Sigmoid colon (tissue), 7 donors: ENCODE results near the gene PLEKHN1. TPM values are rescaled to one million over a fixed set of nuclear protein-coding genes. Genes with fewer than 3 reads are reported as not detected.

Experiments
- DNase-seq: peaks from one replicate; pipeline ENCODE4 v3.0.0-alpha.2; 2019
- H3K27ac ChIP-seq, 4 donors: fragments of 200-600 bp; sonication (generic); one replicate each; pipeline ENCODE4 v1.5.1; 2016 to 2019; ENCODE audit warnings: mild to moderate bottlenecking in 1 of 4
- H3K27me3 ChIP-seq, 3 donors: fragments of 200-600 bp; sonication (generic); one replicate each; pipeline ENCODE4 v1.5.1; 2019; ENCODE audit warnings: mild to moderate bottlenecking in 1 of 3
- H3K36me3 ChIP-seq, 4 donors: fragments of 200-600 bp; sonication (generic); one replicate each; pipeline ENCODE4 v1.5.1; 2016 to 2019
- H3K4me1 ChIP-seq, 4 donors: fragments of 200-600 bp; sonication (generic); one replicate each; pipeline ENCODE4 v1.5.1; 2017 to 2019
- H3K4me3 ChIP-seq, 4 donors: fragments of 200-600 bp; sonication (generic); one replicate each; pipeline ENCODE4 v1.5.1; 2017 to 2019; ENCODE audit warnings: mild to moderate bottlenecking in 2 of 4, moderate library complexity in 1 of 4
- H3K9me3 ChIP-seq, 4 donors: fragments of 200-600 bp in 3 of 4; sonication (generic) in 3 of 4; one replicate each; pipeline versions ENCODE4 v1.5.1 to v1.6.1; 2013 to 2019
- EP300 ChIP-seq, 4 donors: sonication (generic); formaldehyde crosslinking; IDR thresholded peaks; one replicate each; pipeline ENCODE4 v1.6.1; 2017; ENCODE audit warnings: antibody characterized with exemption in 4 of 4
- POLR2A ChIP-seq, 2 donors: fragments of 450-650 bp; IDR thresholded peaks; one replicate each; pipeline ENCODE4 v1.6.1; 2016; ENCODE audit warnings: antibody characterized with exemption in 2 of 2, mild to moderate bottlenecking in 2 of 2, moderate library complexity in 2 of 2
- POLR2AphosphoS5 ChIP-seq, 4 donors: sonication (generic); formaldehyde crosslinking; IDR thresholded peaks; one replicate each; pipeline ENCODE4 v1.6.1; 2017; ENCODE audit warnings: antibody characterized with exemption in 4 of 4
- WGBS, 2 donors: extraction: QIAGEN DNeasy Blood & Tissue Kit; methylation state at CpG; one replicate each; pipeline ENCODE4 v1.1.7; 2013; 5-methylcytosine and 5-hydroxymethylcytosine counted together
- intact Hi-C: fragments of 100-400 bp; cut with DNase I; formaldehyde crosslinking; loops from one replicate; pipeline ENCODE4 v1.15.1; 2023
- polyA plus RNA-seq, 3 donors: library from polyadenylated mRNA; stranded (reverse); fragments of 200-250 nt; gene quantifications; one replicate each; pipeline ENCODE4 v1.2.3, GENCODE V29; 2013
- total RNA-seq, 4 donors: library from RNA; depleted of rRNA; stranded (reverse); fragments of >200 nt; gene quantifications; one replicate each; pipeline ENCODE4 v1.1.0, GENCODE V29; 2016
- TF ChIP-seq, protein P1 (sequence below), 4 experiments: fragments of 450-650 bp in 3 of 4; fragments of 200-600 bp in 1 of 4; IDR thresholded peaks; one replicate each; pipeline ENCODE4 v1.5.1; 2016 to 2019; ENCODE audit warnings: antibody characterized with exemption in 4 of 4, mild to moderate bottlenecking in 3 of 4, moderate library complexity in 2 of 4
- donor health status: healthy with polysubstance abuse.
- donor health status: Bipolar disorder and iron deficiency.
- donor health status: healthy.

PLEKHN1 gene
- total and polyA plus RNA-seq, 7 donors = 0.46 to 1.5 TPM; not detected in 5

GRCh38 chr1:978069-978834, 12.0 kb downstream of the PLEKHN1 start:
- 74 to 87% methylated on average over 44 of the region's 44 CpGs for WGBS, 2 donors
- no peak overlapping the region for H3K4me3 ChIP-seq
- no peak overlapping the region for H3K27ac ChIP-seq
- H3K4me1 ChIP-seq = peaks cover 0 to 10% (median 9%) of the 10 kb centered on the region in 4 donors
- TF ChIP-seq POLR2A (IDR thresholded peaks at IDR 0.05) = no peak
- TF ChIP-seq, protein P1, sequence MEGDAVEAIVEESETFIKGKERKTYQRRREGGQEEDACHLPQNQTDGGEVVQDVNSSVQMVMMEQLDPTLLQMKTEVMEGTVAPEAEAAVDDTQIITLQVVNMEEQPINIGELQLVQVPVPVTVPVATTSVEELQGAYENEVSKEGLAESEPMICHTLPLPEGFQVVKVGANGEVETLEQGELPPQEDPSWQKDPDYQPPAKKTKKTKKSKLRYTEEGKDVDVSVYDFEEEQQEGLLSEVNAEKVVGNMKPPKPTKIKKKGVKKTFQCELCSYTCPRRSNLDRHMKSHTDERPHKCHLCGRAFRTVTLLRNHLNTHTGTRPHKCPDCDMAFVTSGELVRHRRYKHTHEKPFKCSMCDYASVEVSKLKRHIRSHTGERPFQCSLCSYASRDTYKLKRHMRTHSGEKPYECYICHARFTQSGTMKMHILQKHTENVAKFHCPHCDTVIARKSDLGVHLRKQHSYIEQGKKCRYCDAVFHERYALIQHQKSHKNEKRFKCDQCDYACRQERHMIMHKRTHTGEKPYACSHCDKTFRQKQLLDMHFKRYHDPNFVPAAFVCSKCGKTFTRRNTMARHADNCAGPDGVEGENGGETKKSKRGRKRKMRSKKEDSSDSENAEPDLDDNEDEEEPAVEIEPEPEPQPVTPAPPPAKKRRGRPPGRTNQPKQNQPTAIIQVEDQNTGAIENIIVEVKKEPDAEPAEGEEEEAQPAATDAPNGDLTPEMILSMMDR (IDR thresholded peaks at IDR 0.05) = no peak
- TF ChIP-seq POLR2AphosphoS5 (IDR thresholded peaks at IDR 0.05) = no peak
- no peak for TF ChIP-seq EP300 (IDR thresholded peaks at IDR 0.05)
- no peaks in the 10 kb centered on the region for H3K36me3 ChIP-seq
- intact Hi-C loops = loop anchor here (5.0 kb wide), 1 partner anchor 76 kb away; no protein-coding TSS in a partner anchor
- peak; percentile 62 for DNase-seq
- H3K27me3 ChIP-seq = peaks cover 7 to 47% (median 26%) of the 10 kb centered on the region in 3 donors
- H3K9me3 ChIP-seq = no peaks in the 10 kb centered on the region

DNA sequence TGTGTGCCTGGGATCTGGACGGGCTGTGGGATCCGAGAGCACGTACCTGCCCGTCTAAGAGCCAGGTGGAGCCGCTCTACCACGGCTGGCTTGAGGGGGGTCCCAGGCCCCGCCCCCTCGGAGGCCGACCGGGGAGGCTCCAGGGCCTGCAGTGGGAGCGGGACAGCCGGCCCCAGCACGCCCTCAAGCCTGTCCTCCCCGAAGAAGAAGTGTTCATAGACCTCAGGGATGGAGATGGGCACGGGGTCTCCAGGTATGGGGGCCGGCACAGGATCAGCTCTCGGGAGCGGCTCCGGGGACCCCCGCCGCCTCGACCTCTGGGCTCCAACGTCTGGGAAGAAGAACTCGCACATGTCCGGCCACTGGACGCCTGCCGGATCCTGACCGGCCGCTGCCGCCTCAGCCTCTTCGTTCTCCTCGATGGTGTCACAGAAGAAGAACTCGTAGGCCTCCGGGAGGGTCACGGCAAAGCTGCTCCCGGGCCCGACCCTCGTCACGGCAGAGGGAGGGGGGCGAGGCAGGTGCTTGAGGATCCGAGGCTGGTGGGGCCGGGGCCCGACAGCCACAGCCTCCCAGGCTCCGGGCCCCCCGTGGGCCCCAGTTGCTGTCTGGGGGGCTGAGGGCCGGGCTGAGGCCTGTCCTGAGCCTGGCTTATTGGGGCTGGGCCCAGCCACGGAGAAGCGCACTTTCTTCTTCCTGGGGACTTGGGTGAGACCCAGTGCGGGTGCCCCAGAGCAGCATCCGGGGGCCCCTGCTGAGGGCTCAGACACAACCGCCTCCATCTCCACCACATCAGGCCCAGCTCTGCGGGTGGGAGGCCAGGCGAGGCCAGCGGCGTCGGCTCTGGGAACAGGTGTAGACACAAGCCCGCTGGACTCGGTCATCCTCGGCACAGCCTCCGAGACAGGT, 12.8 kb downstream of the PLEKHN1 start:
- WGBS, 2 donors = 86 to 89% methylated on average over 60 of the region's 60 CpGs
- peaks cover 7 to 47% (median 24%) of the 10 kb centered on the region in 3 donors for H3K27me3 ChIP-seq
- TF ChIP-seq POLR2A (IDR thresholded peaks at IDR 0.05) (no peak), POLR2AphosphoS5 (IDR thresholded peaks at IDR 0.05) (no peak), EP300 (IDR thresholded peaks at IDR 0.05) (no peak)
- TF ChIP-seq, protein P1 (IDR thresholded peaks at IDR 0.05) = no peak
- no peak overlapping the region for H3K27ac ChIP-seq
- no peaks in the 10 kb centered on the region for H3K36me3 ChIP-seq
- intact Hi-C loops = loop anchor here (5.0 kb wide), 1 partner anchor 77 kb away; no protein-coding TSS in a partner anchor
- H3K4me3 ChIP-seq = no peak overlapping the region
- peaks cover 0 to 13% (median 10%) of the 10 kb centered on the region in 4 donors for H3K4me1 ChIP-seq
- DNase-seq = peak; percentile 61
- no peaks in the 10 kb centered on the region for H3K9me3 ChIP-seq

- TF ChIP-seq POLR2A (IDR thresholded peaks at IDR 0.05) (no peak), EP300 (IDR thresholded peaks at IDR 0.05) (no peak), POLR2AphosphoS5 (IDR thresholded peaks at IDR 0.05) (no peak)
- TF ChIP-seq, protein P1 (IDR thresholded peaks at IDR 0.05) = no peak
- DNase-seq = no peak
- H3K4me3 ChIP-seq = no peak overlapping the region
- H3K9me3 ChIP-seq = no peaks in the 10 kb centered on the region
- H3K27me3 ChIP-seq = peaks cover 4 to 47% (median 20%) of the 10 kb centered on the region in 3 donors
- 84 to 93% methylated on average over 9 of the region's 9 CpGs for whole genome bisulfite sequencing, 2 donors
- no peak overlapping the region for H3K27ac ChIP-seq
- H3K4me1 ChIP-seq = peaks cover 0 to 16% (median 13%) of the 10 kb centered on the region in 4 donors
- H3K36me3 ChIP-seq = no peaks in the 10 kb centered on the region
- intact Hi-C loops = loop anchor here (5.0 kb wide), 1 partner anchor 77 kb away; no protein-coding TSS in a partner anchor
Measured at GRCh38 chr1:979744-980072, 13.4 kb downstream of the PLEKHN1 start.

DNA sequence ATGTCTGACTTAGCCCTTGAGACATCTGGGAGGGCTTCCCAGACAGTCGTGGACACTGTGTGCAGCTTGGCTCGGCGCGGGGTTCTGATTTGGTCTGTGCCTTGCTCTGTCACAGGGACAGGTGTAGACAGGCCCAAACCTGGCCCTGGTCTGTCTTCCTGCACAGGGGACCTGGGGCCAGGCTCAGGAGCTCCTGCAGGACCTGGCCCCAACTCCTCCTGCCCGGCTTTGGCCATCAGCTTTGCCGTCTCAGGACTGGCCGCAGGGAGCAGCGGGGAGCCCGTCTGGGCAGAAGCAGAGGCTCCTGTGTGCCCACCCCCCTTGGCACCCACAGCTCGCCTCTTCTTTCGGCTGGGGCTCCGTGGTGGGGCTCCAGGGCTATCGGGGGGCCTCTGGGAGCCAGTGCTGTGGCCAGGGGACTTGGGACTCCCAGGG, 13.9 kb downstream of the PLEKHN1 start:
- no peaks in the 10 kb centered on the region for H3K36me3 ChIP-seq
- DNase-seq = no peak
- H3K4me1 ChIP-seq = peaks cover 0 to 16% (median 13%) of the 10 kb centered on the region in 4 donors
- H3K9me3 ChIP-seq = no peaks in the 10 kb centered on the region
- 71 to 82% methylated on average over 13 of the region's 13 CpGs for WGBS, 2 donors
- H3K4me3 ChIP-seq = no peak overlapping the region
- H3K27ac ChIP-seq = no peak overlapping the region
- intact Hi-C loops = no loop called here
- TF ChIP-seq, protein P1 (IDR thresholded peaks at IDR 0.05) = no peak
- TF ChIP-seq EP300 (IDR thresholded peaks at IDR 0.05) (no peak), POLR2AphosphoS5 (IDR thresholded peaks at IDR 0.05) (no peak), POLR2A (IDR thresholded peaks at IDR 0.05) (no peak)
- H3K27me3 ChIP-seq = peaks cover 4 to 45% (median 20%) of the 10 kb centered on the region in 3 donors
